Thoracic aorta (tissue), 2 donors: ENCODE measurements around the gene FAM25G. TPM values are rescaled to one million over a fixed set of nuclear protein-coding genes. Genes with fewer than 3 reads are reported as not detected.

Experiments
- ATAC-seq: fragments of 150-250 bp; one replicate; pipeline ENCODE4 v1.8.0; 2017; ENCODE audit warnings: low read depth; ENCODE audit not compliant: insufficient number of reproducible peaks, low FRiP score
- DNase-seq: peaks from one replicate; pipeline ENCODE4 v3.0.0-alpha.2; 2020; ENCODE audit warnings: low spot score
- H3K27ac ChIP-seq, 2 donors: fragments of 200-600 bp; sonication (generic); 1 replicate in 1 of 2; 2 replicates in 1 of 2; pipeline ENCODE4 v1.5.1; 2016; ENCODE audit warnings: mild to moderate bottlenecking in 2 of 2, moderate library complexity in 2 of 2
- H3K27me3 ChIP-seq: fragments of 200-600 bp; sonication (generic); replicated peaks from 2 replicates; pipeline ENCODE4 v1.6.0; 2016; ENCODE audit warnings: mild to moderate bottlenecking; ENCODE audit not compliant: insufficient read depth
- H3K36me3 ChIP-seq: fragments of 200-600 bp; sonication (generic); one replicate; pipeline ENCODE4 v1.5.1; 2016
- H3K4me1 ChIP-seq, 2 donors: fragments of 200-600 bp; sonication (generic); 1 replicate in 1 of 2; 2 replicates in 1 of 2; pipeline versions ENCODE4 v1.5.1 to v1.6.0; 2016; ENCODE audit warnings: low read depth in 2 of 2, mild to moderate bottlenecking in 1 of 2; ENCODE audit not compliant: control insufficient read depth in 1 of 2
- H3K4me3 ChIP-seq: fragments of 200-600 bp; sonication (generic); 2 replicates; pipeline ENCODE4 v1.5.1; 2016; ENCODE audit warnings: mild to moderate bottlenecking
- H3K9me3 ChIP-seq: fragments of 200-600 bp; sonication (generic); 2 replicates; pipeline ENCODE4 v1.5.1; 2016
- total RNA-seq, 2 donors: library from RNA; depleted of rRNA; stranded (reverse); fragments of >200 nt; gene quantifications; one replicate each; pipeline versions ENCODE4 v1.1.0 to v1.2.3, GENCODE V29; 2016
- TF ChIP-seq, protein P1 (sequence below): fragments of 200-600 bp; sonication (generic); IDR thresholded peaks from one replicate; pipeline ENCODE4 v1.5.1; 2019; ENCODE audit warnings: antibody characterized with exemption

Gene FAM25G
- total RNA-seq, 2 donors from 2014 or later: not detected

DNA sequence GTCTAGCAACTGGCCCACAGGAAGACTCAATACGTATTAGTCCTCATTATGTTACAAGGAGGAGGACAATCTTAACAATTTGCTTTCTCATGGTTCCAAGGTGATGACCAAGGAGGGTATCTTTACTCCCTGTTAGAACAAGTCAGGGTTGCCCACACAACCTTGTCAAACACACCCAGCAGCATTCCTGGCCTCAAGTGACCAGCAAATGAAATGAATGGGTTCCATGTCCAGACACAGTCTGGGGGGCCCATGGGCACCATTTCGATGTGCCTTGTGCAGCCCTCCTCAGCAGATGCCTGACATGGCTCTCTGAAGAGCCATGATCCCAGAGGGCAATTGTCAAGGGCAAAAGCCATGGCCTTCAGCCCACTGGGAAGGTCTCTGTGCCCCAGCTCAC is 48.4 kb downstream of the FAM25G start:
- TF ChIP-seq, protein P1, sequence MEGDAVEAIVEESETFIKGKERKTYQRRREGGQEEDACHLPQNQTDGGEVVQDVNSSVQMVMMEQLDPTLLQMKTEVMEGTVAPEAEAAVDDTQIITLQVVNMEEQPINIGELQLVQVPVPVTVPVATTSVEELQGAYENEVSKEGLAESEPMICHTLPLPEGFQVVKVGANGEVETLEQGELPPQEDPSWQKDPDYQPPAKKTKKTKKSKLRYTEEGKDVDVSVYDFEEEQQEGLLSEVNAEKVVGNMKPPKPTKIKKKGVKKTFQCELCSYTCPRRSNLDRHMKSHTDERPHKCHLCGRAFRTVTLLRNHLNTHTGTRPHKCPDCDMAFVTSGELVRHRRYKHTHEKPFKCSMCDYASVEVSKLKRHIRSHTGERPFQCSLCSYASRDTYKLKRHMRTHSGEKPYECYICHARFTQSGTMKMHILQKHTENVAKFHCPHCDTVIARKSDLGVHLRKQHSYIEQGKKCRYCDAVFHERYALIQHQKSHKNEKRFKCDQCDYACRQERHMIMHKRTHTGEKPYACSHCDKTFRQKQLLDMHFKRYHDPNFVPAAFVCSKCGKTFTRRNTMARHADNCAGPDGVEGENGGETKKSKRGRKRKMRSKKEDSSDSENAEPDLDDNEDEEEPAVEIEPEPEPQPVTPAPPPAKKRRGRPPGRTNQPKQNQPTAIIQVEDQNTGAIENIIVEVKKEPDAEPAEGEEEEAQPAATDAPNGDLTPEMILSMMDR: no peak
- Histone ChIP-seq H3K27ac (no peak overlapping the region), H3K9me3 (peaks cover 5% of the 10 kb centered on the region), H3K4me1 (no peaks in the 10 kb centered on the region), H3K4me3 (no peak overlapping the region), H3K27me3 (no peaks in the 10 kb centered on the region), H3K36me3 (no peaks in the 10 kb centered on the region)
- DNase-seq (no peak), ATAC-seq (no peak)

DNA sequence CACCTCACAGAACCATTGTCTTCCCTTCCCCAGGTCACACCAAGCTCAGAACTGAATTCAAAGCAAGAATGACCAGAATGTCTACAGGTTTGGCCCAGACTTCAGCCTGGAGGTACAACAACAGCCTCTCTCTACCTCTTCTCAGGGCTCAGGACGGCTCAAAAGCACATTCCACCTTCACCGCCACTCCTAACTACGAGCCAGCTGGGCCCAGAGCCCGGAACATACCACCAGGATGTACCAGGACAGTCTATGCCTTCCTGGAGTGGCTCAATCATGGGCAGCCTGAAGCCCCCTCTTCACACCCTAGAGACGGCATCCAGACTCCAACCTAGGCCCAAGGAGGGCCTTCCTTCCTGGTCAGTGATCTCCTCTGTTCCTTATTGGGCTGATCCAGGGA is 49.1 kb downstream of the FAM25G start:
- Histone ChIP-seq H3K36me3 (no peaks in the 10 kb centered on the region), H3K27ac (no peak overlapping the region), H3K27me3 (no peaks in the 10 kb centered on the region), H3K9me3 (peaks cover 5% of the 10 kb centered on the region), H3K4me3 (no peak overlapping the region), H3K4me1 (no peaks in the 10 kb centered on the region)
- DNase-seq: no peak
- ATAC-seq: no peak
- TF ChIP-seq, protein P1: no peak

DNA sequence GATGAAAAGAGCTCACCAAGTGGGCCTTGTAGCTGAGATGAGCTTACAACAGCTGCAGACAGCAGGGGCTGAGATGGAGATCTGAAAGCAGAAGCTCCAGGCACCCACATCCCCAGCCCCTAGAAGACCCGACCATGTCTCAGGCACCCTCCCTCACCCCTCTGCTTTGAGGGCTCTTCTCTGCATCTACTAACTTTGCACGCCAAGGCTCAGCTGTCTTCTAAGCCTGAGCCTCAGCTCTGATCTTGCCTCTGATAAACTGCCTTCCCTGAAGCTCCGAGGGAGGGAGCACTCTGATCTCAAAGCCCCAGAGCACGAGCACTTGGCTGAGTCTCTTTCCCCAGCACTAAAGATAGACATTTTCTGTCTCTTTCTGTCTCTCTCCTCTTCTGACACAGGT is 49.6 kb downstream of the FAM25G start:
- ATAC-seq (no peak), DNase-seq (no peak)
- H3K4me1 ChIP-seq: no peaks in the 10 kb centered on the region
- no peak overlapping the region for H3K4me3 ChIP-seq
- no peaks in the 10 kb centered on the region for H3K36me3 ChIP-seq
- H3K27me3 ChIP-seq: no peaks in the 10 kb centered on the region
- H3K27ac ChIP-seq: no peak overlapping the region
- TF ChIP-seq, protein P1: no peak
- H3K9me3 ChIP-seq: peaks cover 5% of the 10 kb centered on the region

DNA sequence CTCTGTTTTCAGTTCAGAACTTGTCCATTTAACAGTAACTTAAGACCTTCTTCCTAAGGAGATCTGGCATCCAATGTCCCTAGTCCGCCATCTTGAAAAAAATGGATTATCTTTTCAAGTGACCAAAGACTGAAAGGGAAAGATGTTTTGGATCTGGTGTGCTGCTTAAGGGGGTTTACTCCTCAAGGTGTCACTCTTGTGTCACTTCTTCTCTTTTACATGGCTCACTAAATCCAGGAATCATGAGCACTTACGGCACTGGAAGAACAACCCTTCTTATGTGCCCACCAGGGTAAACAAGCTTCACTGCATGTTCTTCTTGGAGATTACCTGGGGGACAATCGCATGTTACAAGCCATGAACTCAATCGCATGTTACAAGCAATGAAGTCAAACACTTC is 51.3 kb downstream of the FAM25G start:
- H3K36me3 ChIP-seq: no peaks in the 10 kb centered on the region
- no peaks in the 10 kb centered on the region for H3K4me1 ChIP-seq
- TF ChIP-seq, protein P1: no peak
- peaks cover under 1% of the 10 kb centered on the region for H3K9me3 ChIP-seq
- H3K4me3 ChIP-seq: no peak overlapping the region
- DNase-seq (no peak), ATAC-seq (no peak)
- no peak overlapping the region for H3K27ac ChIP-seq
- H3K27me3 ChIP-seq: no peaks in the 10 kb centered on the region

DNA sequence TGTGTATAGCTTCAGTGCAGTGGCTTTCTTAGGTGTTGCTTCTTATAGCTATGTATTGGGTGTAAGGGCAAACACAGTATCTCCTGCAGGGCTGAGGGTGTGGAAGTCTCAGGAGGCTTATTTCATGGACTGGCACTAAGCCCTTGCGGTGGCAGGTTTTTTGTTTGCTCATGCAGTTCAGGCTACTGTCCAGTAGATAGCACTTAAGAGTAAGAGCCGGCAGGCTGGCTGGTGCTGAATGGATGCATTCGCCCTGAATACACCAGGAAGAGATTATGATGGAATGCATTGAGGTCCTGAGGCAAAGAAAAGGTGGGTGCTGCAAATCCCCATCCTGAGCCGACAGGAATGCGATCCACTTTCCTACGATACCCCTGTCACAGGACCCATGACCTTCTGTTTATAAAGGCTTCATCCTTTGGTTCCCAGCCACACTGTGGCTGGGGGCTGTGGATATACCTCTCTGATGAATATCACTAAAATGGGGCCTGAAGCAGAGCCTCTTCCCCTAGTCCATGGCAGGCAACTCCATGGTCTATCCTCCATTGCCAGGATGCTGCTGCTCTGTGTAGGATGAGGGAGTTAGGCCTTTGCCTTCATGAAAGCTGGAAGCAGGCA is 52.5 kb downstream of the FAM25G start:
- TF ChIP-seq, protein P1: no peak
- no peak for ATAC-seq
- Histone ChIP-seq H3K4me1 (no peaks in the 10 kb centered on the region), H3K9me3 (no peaks in the 10 kb centered on the region), H3K27ac (no peak overlapping the region), H3K27me3 (no peaks in the 10 kb centered on the region), H3K36me3 (no peaks in the 10 kb centered on the region), H3K4me3 (no peak overlapping the region)
- no peak for DNase-seq

Other genes starting within 250 kb of the FAM25G start
- 1 to 10 TPM; 2.4 to 2.5 TPM for gene GDF10, start 191.5 kb downstream of the FAM25G start, total RNA-seq
- gene GDF2, start 169.2 kb downstream of the FAM25G start, total RNA-seq: not detected
- not detected for gene RBP3, start 143.3 kb downstream of the FAM25G start, total RNA-seq
- not detected for gene ZNF488, start 107.4 kb downstream of the FAM25G start, total RNA-seq
- not detected for gene ANXA8, start 7.6 kb downstream of the FAM25G start, total RNA-seq
- 10 to 100 TPM in 1 of 2 donors, 1 to 10 TPM in 1; 8.9 to 13.9 TPM for gene AGAP9, start 31.9 kb upstream of the FAM25G start, total RNA-seq